ENCODE measurements around the gene CHCHD6.

Gene CHCHD6

GRCh38 chr3:126896968-126897367 is 192.9 kb downstream of the CHCHD6 start:
- TF ChIP-seq CTCF (IDR thresholded peaks at IDR 0.05; ENCODE audit: extremely low read depth, missing control alignments), result no peak

GRCh38 chr3:126897943-126898342 is 193.9 kb downstream of the CHCHD6 start:
- no peak for DNase-seq (ENCODE audit: low spot score)
- no peak for TF ChIP-seq CTCF (IDR thresholded peaks at IDR 0.05; ENCODE audit: extremely low read depth, missing control alignments)

More at GRCh38 chr3:126896968-126897367, 192.9 kb downstream of the CHCHD6 start:
- DNase-seq (ENCODE audit: low spot score), result no peak

GRCh38 chr3:126900859-126901540 is 197.0 kb downstream of the CHCHD6 start:
- no peak for TF ChIP-seq CTCF (IDR thresholded peaks at IDR 0.05; ENCODE audit: extremely low read depth, missing control alignments)
- DNase-seq (ENCODE audit: low spot score), result no peak

GRCh38 chr3:126901631-126902030 is 197.6 kb downstream of the CHCHD6 start:
- DNase-seq (ENCODE audit: low spot score), result no peak
- TF ChIP-seq CTCF (IDR thresholded peaks at IDR 0.05; ENCODE audit: extremely low read depth, missing control alignments), result no peak

GRCh38 chr3:126903521-126903920 is 199.5 kb downstream of the CHCHD6 start:
- no peak for DNase-seq (ENCODE audit: low spot score)
- TF ChIP-seq CTCF (IDR thresholded peaks at IDR 0.05; ENCODE audit: extremely low read depth, missing control alignments), result no peak

- DNase-seq (ENCODE audit: low spot score), result no peak
- TF ChIP-seq CTCF (IDR thresholded peaks at IDR 0.05; ENCODE audit: extremely low read depth, missing control alignments), result no peak
These were observed 203.5 kb downstream of the CHCHD6 start for GRCh38 chr3:126907557-126907956.

- TF ChIP-seq CTCF (IDR thresholded peaks at IDR 0.05; ENCODE audit: extremely low read depth, missing control alignments), result no peak
- DNase-seq (ENCODE audit: low spot score), result no peak
These were observed 204.8 kb downstream of the CHCHD6 start for GRCh38 chr3:126908752-126909275.

All from GM20000 (cell line).